GM12891 (cell line): ENCODE measurements around the gene MYL3.

Experiments used
- DNase-seq: peaks from one replicate; pipeline ENCODE4 v3.0.0; 2011; ENCODE audit warnings: low spot score; ENCODE audit not compliant: insufficient read length
- FAIRE-seq: peaks from 2 replicates; lab custom pipeline; 2011; peaks lifted over from hg19 to GRCh38; lab: Jason Lieb, UNC
- PAX5 ChIP-seq: IDR thresholded peaks from 2 replicates; pipeline ENCODE4 v1.6.1; 2011; ENCODE audit warnings: low read length, moderate library complexity, mild to moderate bottlenecking; ENCODE audit not compliant: insufficient read depth, severe bottlenecking
- POLR2A ChIP-seq: IDR thresholded peaks from 2 replicates; pipeline ENCODE4 v1.6.1; 2011; ENCODE audit warnings: low read depth, low read length, control low read depth
- POLR2AphosphoS5 ChIP-seq: IDR thresholded peaks from 2 replicates; pipeline ENCODE4 v1.6.1; 2011; ENCODE audit warnings: low read depth, low read length, control low read depth
- POU2F2 ChIP-seq: IDR thresholded peaks from 2 replicates; pipeline ENCODE4 v1.6.1; 2011; ENCODE audit warnings: low read depth, mild to moderate bottlenecking, control low read depth, low read length, moderate library complexity
- SPI1 ChIP-seq: IDR thresholded peaks from 2 replicates; pipeline ENCODE4 v1.6.1; 2011; ENCODE audit warnings: low read depth, low read length, control low read depth
- TAF1 ChIP-seq: IDR thresholded peaks from 2 replicates; pipeline ENCODE4 v1.6.1; 2011; ENCODE audit warnings: low read depth, low read length, control low read depth

The MYL3 gene

DNA sequence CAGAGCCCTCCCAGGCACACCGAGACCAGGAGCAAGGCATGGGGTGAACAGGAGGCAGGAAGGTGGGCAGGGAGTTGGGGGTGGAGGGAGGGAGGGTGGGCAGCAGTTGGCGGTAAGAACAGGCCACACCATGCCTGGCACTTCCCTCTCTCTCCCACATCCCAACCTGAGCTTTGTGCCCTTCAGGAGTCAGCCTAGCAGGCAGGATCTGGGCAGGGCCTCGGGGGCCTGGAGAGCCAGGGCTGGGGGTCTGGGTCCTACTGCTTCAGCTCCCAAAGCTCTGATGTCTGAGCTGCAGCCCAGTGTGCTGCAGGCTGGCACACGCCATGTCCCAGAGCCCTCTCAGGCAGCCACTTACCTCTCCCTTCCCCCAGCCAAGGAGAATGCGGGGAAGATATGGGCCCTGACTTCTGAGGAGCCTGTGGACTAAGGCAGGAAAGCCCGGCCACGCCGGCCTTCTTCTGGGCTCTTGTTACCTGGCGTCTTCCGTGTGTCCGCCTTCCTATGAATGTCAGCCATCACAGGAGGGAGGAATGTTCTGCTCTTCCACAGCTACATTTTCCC lies 2.9 kb upstream of the MYL3 start:
- FAIRE-seq (no peak), DNase-seq (no peak)
- no peak for TF ChIP-seq SPI1
- TF ChIP-seq PAX5, result no peak
- no peak for TF ChIP-seq POU2F2
- TF ChIP-seq POLR2A, result no peak
- TF ChIP-seq TAF1, result no peak

DNA sequence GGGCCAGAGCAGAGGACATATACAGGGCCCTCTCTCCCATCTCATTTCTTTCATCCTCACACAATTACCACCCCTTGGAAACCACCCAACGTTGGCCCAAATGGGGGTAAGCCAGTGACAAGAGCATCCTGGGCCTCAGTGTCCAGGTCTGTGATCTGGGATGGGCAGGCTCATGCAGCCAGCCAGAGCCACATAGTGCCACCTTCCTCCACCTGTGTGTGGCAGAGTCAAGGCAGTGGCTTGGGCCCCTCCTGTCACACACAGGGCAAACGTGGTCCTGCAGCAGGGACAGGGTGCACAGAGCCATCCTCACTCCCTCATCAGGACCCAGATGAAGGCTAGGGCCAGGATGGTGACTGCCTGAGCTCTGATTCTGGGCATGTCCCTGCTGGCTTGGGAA lies 2.3 kb upstream of the MYL3 start:
- DNase-seq (no peak), FAIRE-seq (no peak)
- TF ChIP-seq POU2F2, result no peak
- TF ChIP-seq POLR2A, result no peak
- TF ChIP-seq PAX5, result no peak
- no peak for TF ChIP-seq TAF1
- no peak for TF ChIP-seq POLR2AphosphoS5
- TF ChIP-seq SPI1, result no peak

DNA sequence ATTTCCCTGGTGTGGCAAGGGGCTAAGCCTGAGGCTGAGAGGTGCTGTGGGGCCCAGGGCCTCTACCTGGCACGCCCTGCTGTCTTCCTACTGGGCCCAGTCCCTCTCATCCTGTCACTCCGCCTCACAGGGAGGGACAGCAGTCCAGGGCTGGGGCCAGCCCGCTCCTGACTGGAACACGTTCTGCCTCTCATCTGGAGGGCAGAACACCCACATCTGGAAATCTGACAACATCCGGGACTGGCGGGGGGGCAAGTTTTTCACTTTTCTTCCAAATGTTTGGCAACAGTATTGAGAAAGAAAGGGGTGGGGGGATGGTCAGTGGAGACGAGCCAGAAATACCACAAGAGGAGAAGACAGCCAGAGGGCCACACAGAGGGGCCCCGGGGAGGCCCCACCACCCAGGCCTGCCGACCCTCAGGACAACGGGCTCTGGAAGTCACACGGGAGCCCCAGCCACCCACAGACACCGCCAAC lies 1.8 kb upstream of the MYL3 start:
- FAIRE-seq, result no peak
- no peak for DNase-seq
- TF ChIP-seq POLR2A (no peak), PAX5 (no peak), POLR2AphosphoS5 (no peak), SPI1 (no peak), POU2F2 (no peak), TAF1 (no peak)

DNA sequence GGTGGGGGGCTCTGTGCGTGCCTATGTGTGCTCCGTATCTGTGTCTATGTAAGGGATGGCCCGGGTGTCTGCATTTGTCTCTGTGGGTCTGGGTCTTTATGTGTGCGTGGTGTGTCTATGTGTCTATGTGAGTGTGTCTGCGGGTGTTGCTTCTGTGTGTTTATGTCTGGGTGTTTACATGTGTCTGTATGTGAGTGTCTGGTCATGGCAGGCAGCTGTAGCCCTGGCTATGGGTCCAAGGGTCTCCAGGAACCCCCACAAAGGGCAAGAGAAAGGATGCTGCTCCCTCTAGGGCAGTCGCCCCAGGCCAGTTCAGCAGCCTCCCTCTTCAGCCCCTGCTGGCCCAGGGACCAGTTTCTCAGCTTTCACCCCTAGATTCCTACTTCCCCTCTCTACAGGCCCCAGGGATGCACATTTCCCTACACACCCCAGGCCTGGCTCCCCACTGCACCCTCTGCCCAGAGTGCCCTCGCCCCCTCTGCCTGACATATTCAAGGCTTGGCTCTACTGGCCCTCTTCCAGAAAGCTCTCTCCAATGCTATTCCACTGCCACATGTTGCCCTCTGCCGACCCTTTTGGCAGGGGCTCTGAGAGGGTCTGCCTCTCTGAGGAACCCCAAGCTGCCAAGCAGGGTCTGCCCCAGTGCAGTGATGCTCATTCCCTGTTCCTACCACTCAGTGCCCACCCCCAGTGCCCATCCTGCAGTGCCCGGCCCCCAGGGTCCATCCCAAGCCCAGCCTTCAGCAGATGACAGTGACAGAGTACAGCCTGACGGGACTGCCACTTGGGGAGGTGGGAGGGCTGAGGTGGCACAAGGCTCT lies 1.0 kb upstream of the MYL3 start:
- DNase-seq, result no peak
- no peak for FAIRE-seq
- no peak for TF ChIP-seq TAF1
- no peak for TF ChIP-seq PAX5
- no peak for TF ChIP-seq POLR2AphosphoS5
- no peak for TF ChIP-seq POLR2A
- no peak for TF ChIP-seq POU2F2
- no peak for TF ChIP-seq SPI1

DNA sequence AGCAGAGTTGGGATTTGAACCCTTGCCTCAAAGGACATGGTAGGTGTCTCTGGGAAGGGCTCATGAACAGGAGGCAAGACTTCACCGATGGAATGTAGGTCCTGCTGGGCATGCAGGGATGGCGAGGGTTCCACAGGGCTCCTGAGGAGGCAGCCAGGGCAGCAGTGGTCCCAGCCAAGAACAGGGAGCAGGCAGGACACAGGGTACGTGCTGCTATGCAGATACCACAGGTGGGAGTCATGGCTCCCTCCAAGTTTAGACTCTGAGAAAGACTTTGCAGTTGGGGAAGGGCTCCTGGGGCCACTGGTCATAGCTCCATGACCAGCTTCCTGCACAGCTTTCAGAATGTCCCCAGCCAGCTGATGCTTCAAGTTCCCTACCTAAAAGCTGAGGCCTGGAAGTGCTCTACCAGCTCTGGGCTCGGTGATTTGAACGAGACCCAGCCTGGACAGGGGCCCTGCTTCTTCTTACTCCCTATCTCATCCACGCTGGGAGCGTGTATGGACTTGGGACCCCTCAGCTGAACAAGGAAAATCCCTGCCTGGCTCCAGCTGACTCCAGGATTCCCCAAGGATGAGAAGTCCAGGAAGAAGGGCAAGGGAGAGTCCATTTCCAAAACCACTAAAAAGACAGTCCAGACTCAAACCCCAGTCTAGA lies 747 bp downstream of the MYL3 start:
- FAIRE-seq (no peak), DNase-seq (no peak)
- no peak for TF ChIP-seq POLR2AphosphoS5

DNA sequence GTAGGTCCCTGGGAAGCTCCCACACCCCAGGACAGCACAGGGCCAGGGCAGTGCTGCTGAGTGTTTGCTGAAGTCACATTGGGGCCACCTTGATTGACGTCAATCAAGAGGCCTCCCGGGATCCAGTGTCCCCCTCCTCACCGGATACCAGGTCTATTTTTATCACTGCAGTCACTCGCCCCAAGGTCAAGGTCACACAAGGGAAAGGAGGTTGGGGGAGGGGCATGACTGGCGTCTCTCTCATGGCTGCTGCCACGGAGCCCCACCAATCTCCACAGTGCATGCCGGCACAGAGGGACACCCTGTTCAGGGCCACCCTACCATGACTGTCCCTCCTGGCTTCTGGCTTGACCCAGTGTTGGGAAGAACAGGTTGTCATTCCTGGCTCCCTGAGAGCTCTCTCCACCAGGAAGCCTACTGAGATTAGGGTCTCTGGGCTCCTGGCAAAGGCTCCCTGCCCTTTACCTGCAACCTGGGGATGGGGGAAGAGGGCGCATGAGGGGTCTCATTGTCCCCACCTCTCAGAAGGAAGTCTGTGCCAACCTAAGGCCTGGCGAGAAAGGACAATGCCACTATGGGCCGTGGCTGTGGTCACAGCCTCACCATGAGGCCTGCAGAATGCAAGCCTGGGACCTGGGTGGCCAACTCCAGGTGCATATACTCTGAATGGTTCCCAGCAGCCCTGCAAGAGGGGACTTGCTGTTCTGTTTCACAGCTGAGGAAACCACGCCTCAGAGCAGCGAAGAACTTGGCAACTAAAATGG lies 1.5 kb downstream of the MYL3 start:
- DNase-seq (no peak), FAIRE-seq (no peak)
- TF ChIP-seq POLR2AphosphoS5 (no peak), POU2F2 (no peak), POLR2A (no peak), TAF1 (no peak), PAX5 (no peak), SPI1 (no peak)

DNA sequence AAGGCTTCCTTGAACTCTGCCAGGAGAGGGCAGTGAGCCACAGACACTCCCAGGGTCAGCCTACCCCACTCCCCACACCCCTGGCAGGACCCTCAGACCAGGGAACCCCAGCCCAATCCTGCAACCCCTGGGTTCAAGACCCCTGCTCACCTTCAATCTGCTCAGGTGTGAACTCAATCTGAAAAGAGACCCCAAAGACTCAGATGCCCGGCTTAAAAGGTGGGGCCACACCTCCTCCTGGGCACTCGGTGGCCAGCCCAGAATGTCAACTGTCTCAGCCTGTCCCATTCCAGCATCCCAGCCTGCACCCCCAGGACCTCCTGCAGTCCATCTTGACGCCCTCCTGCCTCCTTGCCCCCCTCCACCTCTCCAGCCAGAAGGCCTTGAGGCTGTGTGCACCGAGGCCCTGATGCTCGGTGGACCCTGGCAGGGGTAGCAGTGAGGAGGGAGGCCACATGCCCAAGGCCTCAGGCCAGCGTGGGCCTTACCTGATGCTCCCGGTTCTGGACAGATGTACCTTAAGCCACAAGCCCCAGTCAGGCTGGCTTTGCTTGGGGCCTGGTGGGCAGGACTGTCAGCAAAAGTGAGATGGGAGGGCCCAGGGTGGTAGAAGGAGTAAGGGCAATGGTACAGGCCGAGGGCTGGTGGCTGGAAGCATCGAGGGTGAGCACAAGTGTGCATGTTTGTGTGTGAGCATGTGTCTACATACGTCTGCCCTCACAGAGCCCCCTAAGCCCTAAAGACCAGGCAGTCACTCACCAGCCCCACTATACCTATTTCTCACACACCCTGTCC lies 2.2 kb downstream of the MYL3 start:
- no peak for DNase-seq
- no peak for TF ChIP-seq POLR2AphosphoS5
- TF ChIP-seq SPI1, result no peak
- no peak for TF ChIP-seq PAX5
- no peak for TF ChIP-seq POLR2A
- no peak for TF ChIP-seq POU2F2
- no peak for TF ChIP-seq TAF1
- FAIRE-seq, result no peak

DNA sequence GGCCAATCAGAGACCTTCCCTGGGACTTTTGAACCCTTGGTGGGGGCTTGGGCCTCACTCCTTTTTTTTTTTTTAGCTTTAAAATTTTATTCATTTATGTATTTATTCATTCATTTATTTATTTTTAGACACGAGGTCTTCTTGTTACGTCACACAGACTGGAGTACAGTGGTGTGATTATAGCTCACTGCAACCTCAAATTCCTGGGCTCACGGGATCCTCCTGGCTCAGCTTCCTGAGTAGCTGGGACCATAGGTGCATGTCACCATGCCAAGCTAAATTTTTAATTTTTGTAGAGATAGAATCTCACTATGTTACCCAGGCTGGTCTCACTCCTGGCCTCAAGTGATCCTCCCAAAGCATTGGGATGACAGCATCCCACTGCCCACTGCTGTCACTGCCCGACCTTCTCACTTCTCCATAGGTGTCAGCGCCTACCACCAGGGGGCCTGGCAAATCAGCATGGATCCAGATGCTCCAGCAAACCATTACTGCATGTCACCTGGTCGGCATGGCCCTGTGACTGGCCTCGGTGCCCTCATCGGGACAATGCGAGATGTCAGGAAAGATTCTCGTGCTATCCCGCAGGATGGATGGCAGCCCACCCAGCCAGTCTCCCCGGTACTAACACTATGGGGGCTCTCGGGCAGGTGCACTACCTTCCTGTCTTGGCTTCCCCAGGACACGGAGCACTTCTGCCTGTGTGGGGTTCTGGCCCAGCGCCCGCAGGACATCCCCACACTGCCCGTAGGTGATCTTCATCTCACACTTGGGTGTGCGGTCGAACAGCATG lies 3.0 kb downstream of the MYL3 start:
- no peak for TF ChIP-seq POLR2AphosphoS5
- no peak for TF ChIP-seq SPI1
- TF ChIP-seq PAX5, result no peak
- no peak for TF ChIP-seq POLR2A
- TF ChIP-seq POU2F2, result no peak
- no peak for TF ChIP-seq TAF1
- FAIRE-seq, result no peak
- DNase-seq, result no peak

DNA sequence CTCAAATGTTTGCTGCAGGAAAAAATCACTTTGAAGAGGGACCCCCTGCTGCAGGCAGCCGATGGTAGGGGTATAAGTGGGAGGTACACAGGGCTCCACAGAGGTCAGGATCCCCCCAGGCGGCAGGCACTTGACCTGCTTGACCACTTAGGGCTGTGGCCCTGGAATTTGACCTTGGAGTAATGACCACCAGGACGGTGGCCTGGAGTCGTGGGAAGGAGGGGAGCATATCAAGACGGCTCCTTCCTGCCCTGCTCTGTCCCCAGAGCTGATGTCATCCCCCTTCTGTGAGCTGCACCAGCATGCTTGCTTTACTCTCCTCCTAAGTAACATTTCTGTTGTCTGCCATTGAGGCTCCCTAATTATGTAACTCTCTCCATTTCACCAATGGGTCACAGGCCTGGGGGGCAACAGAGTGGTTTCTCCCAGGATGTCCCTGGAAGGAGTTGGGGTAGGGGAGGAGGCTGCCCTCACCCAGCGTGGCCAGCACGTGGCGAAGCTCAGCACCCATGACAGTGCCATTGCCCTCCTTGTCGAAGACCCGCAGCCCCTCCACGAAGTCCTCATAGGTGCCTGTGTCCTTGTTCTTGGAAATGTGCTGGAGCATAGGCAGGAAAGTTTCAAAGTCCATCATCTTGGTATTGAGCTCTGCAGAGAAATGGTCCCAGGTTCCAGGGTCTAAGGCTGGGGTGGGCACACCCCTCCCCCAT lies 4.1 kb downstream of the MYL3 start:
- TF ChIP-seq POLR2A, result no peak
- no peak for TF ChIP-seq POU2F2
- TF ChIP-seq TAF1, result no peak
- TF ChIP-seq SPI1, result no peak
- no peak for TF ChIP-seq POLR2AphosphoS5
- no peak for TF ChIP-seq PAX5
- FAIRE-seq, result no peak
- DNase-seq, result no peak

DNA sequence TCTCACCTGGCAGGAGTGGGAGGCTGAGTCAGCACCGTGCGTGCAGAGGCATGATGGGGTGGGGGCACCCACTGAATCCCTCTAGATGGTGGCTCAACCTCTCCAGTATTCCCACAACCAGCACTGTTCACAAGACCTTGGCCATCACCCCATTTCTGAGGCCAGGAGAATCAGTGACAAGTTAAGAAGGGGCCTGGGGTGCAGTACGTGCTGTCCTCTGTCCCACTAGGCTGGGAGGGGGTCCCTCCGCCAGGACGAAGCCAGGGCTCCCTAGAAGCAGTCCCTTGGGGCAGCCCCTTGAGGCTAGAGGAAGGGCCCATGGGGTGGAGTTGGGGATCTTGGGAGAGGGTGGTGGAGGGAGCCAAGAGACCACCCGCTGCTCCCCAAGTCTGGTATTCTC lies 4.8 kb downstream of the MYL3 start:
- DNase-seq, result no peak
- FAIRE-seq, result no peak
- no peak for TF ChIP-seq POLR2A
- TF ChIP-seq TAF1, result no peak
- TF ChIP-seq POU2F2, result no peak
- no peak for TF ChIP-seq SPI1
- no peak for TF ChIP-seq POLR2AphosphoS5
- no peak for TF ChIP-seq PAX5
